ENCODE results near the gene STEAP1.
"Not testable (repeated sequence)": the region's sequence is repeated elsewhere in the genome, so short reads cannot be mapped to it uniquely, and the experiment has no call there.

Gene STEAP1

GRCh38 chr7:90173127-90173844 lies 19.0 kb downstream of the STEAP1 start:
- no peak for DNase-seq (ENCODE audit: low spot score)

- DNase-seq (ENCODE audit: low spot score) = no peak
These were observed 21.4 kb downstream of the STEAP1 start for GRCh38 chr7:90175667-90176066.

GRCh38 chr7:90176195-90176594 lies 21.9 kb downstream of the STEAP1 start:
- no peak for DNase-seq (ENCODE audit: low spot score)

- DNase-seq (ENCODE audit: low spot score) = no peak
These were observed 23.9 kb downstream of the STEAP1 start for GRCh38 chr7:90178166-90178565.

GRCh38 chr7:90178679-90179278 lies 24.5 kb downstream of the STEAP1 start:
- DNase-seq (ENCODE audit: low spot score) = no peak

GRCh38 chr7:90180011-90180585 lies 25.8 kb downstream of the STEAP1 start:
- DNase-seq (ENCODE audit: low spot score) = no peak

- DNase-seq (ENCODE audit: low spot score) = no peak
These were observed 26.4 kb downstream of the STEAP1 start for GRCh38 chr7:90180649-90181048.

GRCh38 chr7:90181485-90181884 lies 27.2 kb downstream of the STEAP1 start:
- no peak for DNase-seq (ENCODE audit: low spot score)

- DNase-seq (ENCODE audit: low spot score) = not testable (repeated sequence)
These were observed 32.0 kb downstream of the STEAP1 start for GRCh38 chr7:90186290-90186689.

GRCh38 chr7:90187507-90188050 lies 33.3 kb downstream of the STEAP1 start:
- no peak for DNase-seq (ENCODE audit: low spot score)

GRCh38 chr7:90188281-90188680 lies 34.0 kb downstream of the STEAP1 start:
- no peak for DNase-seq (ENCODE audit: low spot score)

GRCh38 chr7:90190995-90191394 lies 36.7 kb downstream of the STEAP1 start:
- no peak for DNase-seq (ENCODE audit: low spot score)

- DNase-seq (ENCODE audit: low spot score) = no peak
These were observed 37.4 kb downstream of the STEAP1 start for GRCh38 chr7:90191648-90192047.

GRCh38 chr7:90192876-90193750 lies 38.8 kb downstream of the STEAP1 start:
- DNase-seq (ENCODE audit: low spot score) = no peak

GRCh38 chr7:90194911-90195809 lies 40.9 kb downstream of the STEAP1 start:
- DNase-seq (ENCODE audit: low spot score) = no peak

- DNase-seq (ENCODE audit: low spot score) = no peak
These were observed 47.4 kb downstream of the STEAP1 start for GRCh38 chr7:90201500-90202195.

- no peak for DNase-seq (ENCODE audit: low spot score)
These were observed 53.7 kb downstream of the STEAP1 start for GRCh38 chr7:90207956-90208355.

GRCh38 chr7:90209776-90210175 lies 55.5 kb downstream of the STEAP1 start:
- DNase-seq (ENCODE audit: low spot score) = no peak

GRCh38 chr7:90210475-90210874 lies 56.2 kb downstream of the STEAP1 start:
- DNase-seq (ENCODE audit: low spot score) = no peak

- DNase-seq (ENCODE audit: low spot score) = no peak
These were observed 56.7 kb downstream of the STEAP1 start for GRCh38 chr7:90210981-90211380.

Measured in CD4-positive, alpha-beta T cell treated with Interleukin-6 at 100 ng/mL for 8 hours (primary cell).